GM21717 (cell line): ENCODE data around the gene ISOC1.
A peak's percentile ranks its signal among the peaks of the same experiment; 100 is the strongest.

Source experiments
- ATAC-seq: cut with Tn5 transposase; IDR thresholded peaks from one replicate; pipeline ENCODE4 v1.9.1; 2021; ENCODE audit warnings: mild to moderate bottlenecking, moderate library complexity; ENCODE audit not compliant: unreplicated experiment

The ISOC1 gene

GRCh38 chr5:129124608-129125007 lies 30.1 kb downstream of the ISOC1 start:
- no peak for ATAC-seq

DNA sequence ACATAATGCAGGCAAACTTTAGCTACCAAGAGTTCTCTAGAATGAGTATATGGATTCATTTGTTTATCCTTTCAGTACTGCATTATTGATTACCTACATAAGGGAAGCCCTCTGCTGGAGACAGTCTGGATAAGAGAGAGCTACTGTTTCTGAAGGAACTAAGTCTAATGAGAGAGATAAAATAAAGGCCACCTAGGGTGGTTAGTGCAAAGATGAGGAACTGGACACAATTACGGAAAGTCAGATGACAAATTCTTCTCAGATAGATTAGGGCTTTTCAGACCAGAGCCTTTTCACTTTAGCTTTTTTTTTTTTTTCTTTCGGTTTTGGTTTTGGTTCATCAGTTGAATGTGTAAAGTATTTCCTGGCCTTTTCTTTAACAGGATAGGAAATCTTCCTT lies 31.3 kb downstream of the ISOC1 start:
- ATAC-seq: peak; percentile 86

GRCh38 chr5:129133553-129133952 lies 39.0 kb downstream of the ISOC1 start:
- no peak for ATAC-seq

DNA sequence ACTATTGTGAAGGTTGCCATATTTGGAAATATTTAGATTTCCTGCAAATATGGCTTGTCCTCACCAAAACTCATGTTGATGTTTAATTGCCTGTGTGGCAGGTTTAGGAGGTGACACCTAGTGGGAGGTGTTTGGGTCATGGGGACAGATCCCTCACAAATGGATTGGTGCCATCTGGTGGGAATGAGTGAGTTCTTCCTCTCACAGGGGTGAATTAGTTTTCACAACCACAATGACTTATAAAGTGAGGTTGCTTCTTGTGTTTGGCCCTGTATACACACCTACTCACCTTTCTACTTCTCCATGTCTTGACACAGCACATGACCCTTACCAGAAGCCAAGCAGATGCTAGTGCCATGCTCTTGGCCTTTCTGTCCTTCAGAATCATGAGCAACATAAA lies 41.1 kb downstream of the ISOC1 start:
- ATAC-seq: peak; percentile 86

DNA sequence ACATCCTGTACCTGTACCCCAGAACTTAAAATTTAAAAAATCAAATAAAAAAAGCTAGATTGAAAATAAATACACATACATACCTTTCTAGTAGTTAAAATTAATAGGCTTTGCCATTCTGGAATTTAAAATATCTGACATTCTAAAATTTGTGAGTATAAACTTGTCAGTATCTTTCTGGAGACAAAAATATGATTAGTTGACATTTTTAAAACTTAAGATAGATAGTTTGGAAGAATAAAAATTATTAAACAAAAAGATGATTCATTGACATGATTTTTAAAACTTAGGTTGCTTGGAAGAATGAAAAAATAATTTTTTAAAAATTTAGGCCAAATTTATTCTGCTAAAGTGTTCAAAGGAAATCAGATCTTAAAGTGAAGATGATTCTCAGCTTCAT lies 43.1 kb downstream of the ISOC1 start:
- no peak for ATAC-seq

DNA sequence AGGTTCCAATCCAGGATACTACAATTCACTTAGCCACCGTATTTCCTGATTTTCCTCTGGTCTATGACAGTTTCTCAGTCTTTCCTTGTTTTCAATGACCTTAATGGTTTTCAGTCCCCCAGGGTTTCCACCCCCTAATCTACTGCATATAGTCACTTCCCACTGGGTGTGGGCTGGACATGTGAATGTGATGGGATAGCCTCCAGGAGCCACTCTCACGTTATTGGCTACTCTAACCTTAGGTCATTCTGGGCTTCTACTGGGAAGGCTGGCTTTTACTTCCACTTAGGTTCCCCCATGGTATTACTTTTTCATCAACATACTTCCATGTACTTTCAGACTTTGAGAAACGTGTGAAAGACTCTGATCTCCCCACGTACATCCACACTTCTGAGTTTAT lies 46.5 kb downstream of the ISOC1 start:
- no peak for ATAC-seq

DNA sequence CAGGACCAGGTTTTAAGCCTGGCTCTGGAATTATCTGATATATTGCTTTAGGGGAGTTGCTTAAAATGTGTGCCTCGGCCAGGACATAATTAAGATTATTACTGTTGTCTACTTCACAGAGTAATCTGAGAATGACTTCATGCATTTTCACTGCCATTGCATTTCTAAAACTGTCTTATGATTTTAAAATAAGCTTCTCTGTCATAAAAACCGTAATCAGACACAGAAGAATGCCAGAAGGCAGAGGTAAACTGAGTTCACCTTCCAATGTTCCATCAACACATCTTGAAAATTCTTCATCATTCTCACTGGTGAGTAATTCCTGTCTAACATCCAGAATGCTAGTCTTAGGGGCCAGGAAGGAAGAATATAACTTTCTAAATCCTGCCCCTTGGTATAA lies 47.1 kb downstream of the ISOC1 start:
- ATAC-seq: no peak

DNA sequence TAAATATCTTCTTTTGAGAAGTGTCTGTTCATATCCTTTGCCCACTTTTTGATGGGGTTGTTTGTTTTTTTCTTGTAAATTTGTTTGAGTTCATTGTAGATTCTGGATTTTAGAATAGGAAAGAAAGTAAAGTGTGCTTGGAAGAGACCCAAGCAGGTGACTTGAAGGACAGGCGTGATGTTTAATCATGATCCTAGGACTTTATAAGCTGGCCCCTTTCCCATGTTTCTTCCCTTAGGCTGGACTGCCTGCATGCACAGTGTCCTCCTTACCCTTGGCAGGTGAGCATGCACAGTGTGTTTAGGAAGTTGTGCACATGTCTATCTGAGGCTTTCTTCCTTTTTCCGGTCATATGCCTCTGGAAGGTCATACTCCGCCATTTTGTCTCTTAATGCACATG lies 61.3 kb downstream of the ISOC1 start:
- ATAC-seq: no peak

DNA sequence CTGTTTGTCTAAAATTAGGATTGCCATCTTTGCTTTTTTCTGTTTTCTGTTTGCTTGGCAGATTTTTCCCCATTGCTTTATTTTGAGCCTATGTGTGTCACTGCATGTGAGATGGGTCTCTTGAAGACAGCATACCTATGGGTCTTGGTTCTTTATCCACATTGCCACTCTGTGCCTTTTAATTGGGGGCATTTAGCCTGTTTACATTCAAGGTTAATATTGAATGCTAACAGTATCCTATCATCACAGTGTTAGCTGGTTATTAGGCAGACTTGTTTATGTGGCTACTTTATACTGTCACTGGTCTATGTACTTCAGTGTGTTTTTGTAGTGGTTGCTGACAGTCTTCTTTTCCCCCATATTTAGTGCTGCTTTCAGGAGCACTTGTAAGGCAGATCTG lies 67.3 kb downstream of the ISOC1 start:
- no peak for ATAC-seq
